Measurements from ENCODE around the gene BMAL2.

The BMAL2 gene

GRCh38 chr12:27361372-27361771, 28.7 kb downstream of the BMAL2 start:
- DNase-seq: no peak

- DNase-seq: no peak
These were observed 34.0 kb downstream of the BMAL2 start for GRCh38 chr12:27366621-27367020.

- DNase-seq: no peak
These were observed 34.4 kb downstream of the BMAL2 start for GRCh38 chr12:27367078-27367477.

- no peak for DNase-seq
These were observed 49.6 kb downstream of the BMAL2 start for GRCh38 chr12:27382171-27382795.
